IMR-90 (cell line): Measurements from ENCODE around the gene IL4R.

Experiments
- FOS ChIP-seq: fragments of 150-350 bp; IDR thresholded peaks from 2 replicates; pipeline ENCODE4 v1.6.1; 2016; ENCODE audit warnings: low read depth, low read length
- POLR2A ChIP-seq: IDR thresholded peaks from 2 replicates; pipeline ENCODE4 v1.6.1; 2012; ENCODE audit warnings: mild to moderate bottlenecking, low read depth, low read length
- RAD21 ChIP-seq: IDR thresholded peaks from 2 replicates; pipeline ENCODE4 v1.6.1; 2012; ENCODE audit warnings: low read length, improper control_type of control experiment
- RFX5 ChIP-seq: IDR thresholded peaks from 2 replicates; pipeline ENCODE4 v1.8.0; 2012; ENCODE audit warnings: low read depth, mild to moderate bottlenecking, low read length, moderate library complexity
- TF ChIP-seq, protein P1 (sequence below): fragments of 150-350 bp; IDR thresholded peaks from 2 replicates; pipeline ENCODE4 v1.6.1; 2017; ENCODE audit warnings: mild to moderate bottlenecking, antibody characterized with exemption, low read length, low read depth
- TF ChIP-seq, protein P2 (sequence below): conservative IDR thresholded peaks from 2 replicates; pipeline ENCODE4 v1.5.1; 2012; ENCODE audit warnings: mild to moderate bottlenecking, low read depth, low read length, improper control_type of control experiment

DNA sequence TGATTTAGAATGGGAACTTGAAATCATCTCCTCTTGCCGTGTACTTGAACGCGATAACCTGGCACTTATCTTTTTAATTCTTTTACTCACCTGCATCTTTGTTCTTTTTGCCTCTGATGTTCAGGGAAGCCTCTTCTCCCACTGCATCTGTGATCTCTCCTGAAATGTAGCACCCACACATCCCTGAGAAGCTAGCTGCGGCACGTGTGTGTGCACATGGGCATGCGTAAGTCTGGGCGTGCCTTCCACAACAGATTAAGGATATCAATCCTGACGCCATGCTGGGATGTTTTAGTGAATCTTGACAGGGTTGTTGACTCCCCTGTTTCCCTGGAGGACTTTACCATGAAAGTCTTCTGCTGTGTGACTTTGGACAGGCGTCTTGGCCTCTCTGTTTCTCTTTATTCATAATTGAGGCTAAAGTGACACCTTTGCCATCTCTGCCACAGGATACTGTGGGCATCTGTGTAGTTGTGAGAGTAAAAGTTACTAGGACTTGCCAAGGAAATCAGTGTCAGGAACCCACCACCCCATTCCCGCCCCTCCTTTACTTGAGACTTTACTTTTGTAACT, 20.5 kb downstream of the IL4R start:
- TF ChIP-seq, protein P1, sequence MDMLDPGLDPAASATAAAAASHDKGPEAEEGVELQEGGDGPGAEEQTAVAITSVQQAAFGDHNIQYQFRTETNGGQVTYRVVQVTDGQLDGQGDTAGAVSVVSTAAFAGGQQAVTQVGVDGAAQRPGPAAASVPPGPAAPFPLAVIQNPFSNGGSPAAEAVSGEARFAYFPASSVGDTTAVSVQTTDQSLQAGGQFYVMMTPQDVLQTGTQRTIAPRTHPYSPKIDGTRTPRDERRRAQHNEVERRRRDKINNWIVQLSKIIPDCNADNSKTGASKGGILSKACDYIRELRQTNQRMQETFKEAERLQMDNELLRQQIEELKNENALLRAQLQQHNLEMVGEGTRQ = no peak
- no peak for TF ChIP-seq RFX5
- TF ChIP-seq, protein P2, sequence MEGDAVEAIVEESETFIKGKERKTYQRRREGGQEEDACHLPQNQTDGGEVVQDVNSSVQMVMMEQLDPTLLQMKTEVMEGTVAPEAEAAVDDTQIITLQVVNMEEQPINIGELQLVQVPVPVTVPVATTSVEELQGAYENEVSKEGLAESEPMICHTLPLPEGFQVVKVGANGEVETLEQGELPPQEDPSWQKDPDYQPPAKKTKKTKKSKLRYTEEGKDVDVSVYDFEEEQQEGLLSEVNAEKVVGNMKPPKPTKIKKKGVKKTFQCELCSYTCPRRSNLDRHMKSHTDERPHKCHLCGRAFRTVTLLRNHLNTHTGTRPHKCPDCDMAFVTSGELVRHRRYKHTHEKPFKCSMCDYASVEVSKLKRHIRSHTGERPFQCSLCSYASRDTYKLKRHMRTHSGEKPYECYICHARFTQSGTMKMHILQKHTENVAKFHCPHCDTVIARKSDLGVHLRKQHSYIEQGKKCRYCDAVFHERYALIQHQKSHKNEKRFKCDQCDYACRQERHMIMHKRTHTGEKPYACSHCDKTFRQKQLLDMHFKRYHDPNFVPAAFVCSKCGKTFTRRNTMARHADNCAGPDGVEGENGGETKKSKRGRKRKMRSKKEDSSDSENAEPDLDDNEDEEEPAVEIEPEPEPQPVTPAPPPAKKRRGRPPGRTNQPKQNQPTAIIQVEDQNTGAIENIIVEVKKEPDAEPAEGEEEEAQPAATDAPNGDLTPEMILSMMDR = no peak
- no peak for TF ChIP-seq FOS
- TF ChIP-seq POLR2A = no peak
- TF ChIP-seq RAD21 = no peak
